Upper lobe of right lung (tissue), 1 donor: ENCODE measurements around the gene ENKUR. TPM values are rescaled to one million over a fixed set of nuclear protein-coding genes. Genes with fewer than 3 reads are reported as not detected.

Experiments used
- ATAC-seq: fragments of 200-7000 bp; cut with Tn5 transposase; one replicate; pipeline ENCODE4 v1.9.1; 2020; ENCODE audit warnings: mild to moderate bottlenecking, moderate library complexity
- DNase-seq: peaks from one replicate; pipeline ENCODE4 v3.0.0-alpha.2; 2020
- H3K27ac ChIP-seq: fragments of 200-600 bp; one replicate; pipeline ENCODE4 v1.8.0; 2022
- H3K27me3 ChIP-seq: fragments of 200-600 bp; one replicate; pipeline ENCODE4 v1.8.0; 2022; ENCODE audit warnings: mild to moderate bottlenecking
- H3K36me3 ChIP-seq: fragments of 200-600 bp; one replicate; pipeline ENCODE4 v1.8.0; 2022
- H3K4me1 ChIP-seq: fragments of 200-600 bp; one replicate; pipeline ENCODE4 v1.8.0; 2022
- H3K4me3 ChIP-seq: fragments of 200-600 bp; one replicate; pipeline ENCODE4 v1.8.0; 2022; ENCODE audit warnings: mild to moderate bottlenecking
- H3K9me3 ChIP-seq: fragments of 200-600 bp; one replicate; pipeline ENCODE4 v1.8.0; 2022
- CTCF ChIP-seq: fragments of 200-600 bp; IDR thresholded peaks from one replicate; pipeline ENCODE4 v1.8.0; 2022; ENCODE audit warnings: antibody characterized with exemption
- intact Hi-C: fragments of 100-400 bp; cut with DNase I; formaldehyde crosslinking; loops from one replicate; pipeline ENCODE4 v1.11.0; 2022
- total RNA-seq: library from RNA; stranded (reverse); fragmentation: NEBNext Ultra II Directional; extraction: Animal tissue kit (Norgen Biotek cat#: 25700); gene quantifications from one replicate; pipeline ENCODE4 v1.2.1, GENCODE V29; 2021
- donor health status: DM: no; HTN: yes; CAD: no; lungs with severe emphysema.

The ENKUR gene
- total RNA-seq, 1 donor from 2014 or later = 0.49 TPM

- H3K27ac ChIP-seq = no peak overlapping the region
- no peak overlapping the region for H3K4me3 ChIP-seq
- intact Hi-C loops = no loop called here
- no peaks in the 10 kb centered on the region for H3K27me3 ChIP-seq
- H3K36me3 ChIP-seq = no peaks in the 10 kb centered on the region
- DNase-seq (no peak), ATAC-seq (no peak)
- no peak for TF ChIP-seq CTCF
- no peaks in the 10 kb centered on the region for H3K9me3 ChIP-seq
- H3K4me1 ChIP-seq = no peaks in the 10 kb centered on the region
These were observed 45.2 kb upstream of the ENKUR start for GRCh38 chr10:25061125-25061524.

GRCh38 chr10:25059990-25060389, 44.0 kb upstream of the ENKUR start:
- Histone ChIP-seq H3K27ac (no peak overlapping the region), H3K4me3 (no peak overlapping the region), H3K9me3 (no peaks in the 10 kb centered on the region), H3K4me1 (no peaks in the 10 kb centered on the region), H3K27me3 (no peaks in the 10 kb centered on the region), H3K36me3 (no peaks in the 10 kb centered on the region)
- intact Hi-C loops = no loop called here
- DNase-seq (peak; percentile 74), ATAC-seq (peak; percentile 78)
- no peak for TF ChIP-seq CTCF

- Histone ChIP-seq H3K36me3 (no peaks in the 10 kb centered on the region), H3K4me1 (no peaks in the 10 kb centered on the region), H3K9me3 (no peaks in the 10 kb centered on the region), H3K27me3 (no peaks in the 10 kb centered on the region), H3K4me3 (no peak overlapping the region), H3K27ac (no peak overlapping the region)
- no peak for ATAC-seq
- DNase-seq = no peak
- TF ChIP-seq CTCF = no peak
- intact Hi-C loops = no loop called here
These were observed 41.9 kb upstream of the ENKUR start for GRCh38 chr10:25057886-25058285.

GRCh38 chr10:25056726-25057125, 40.8 kb upstream of the ENKUR start:
- no peak overlapping the region for H3K4me3 ChIP-seq
- H3K27me3 ChIP-seq = no peaks in the 10 kb centered on the region
- H3K9me3 ChIP-seq = no peaks in the 10 kb centered on the region
- intact Hi-C loops = no loop called here
- no peak overlapping the region for H3K27ac ChIP-seq
- ATAC-seq (no peak), DNase-seq (no peak)
- no peak for TF ChIP-seq CTCF
- no peaks in the 10 kb centered on the region for H3K36me3 ChIP-seq
- H3K4me1 ChIP-seq = no peaks in the 10 kb centered on the region

- intact Hi-C loops = no loop called here
- Histone ChIP-seq H3K9me3 (no peaks in the 10 kb centered on the region), H3K4me3 (no peak overlapping the region), H3K27ac (no peak overlapping the region), H3K27me3 (no peaks in the 10 kb centered on the region), H3K4me1 (no peaks in the 10 kb centered on the region), H3K36me3 (no peaks in the 10 kb centered on the region)
- DNase-seq (no peak), ATAC-seq (no peak)
- TF ChIP-seq CTCF = no peak
These were observed 36.1 kb upstream of the ENKUR start for GRCh38 chr10:25052012-25052411.

- no peak for TF ChIP-seq CTCF
- H3K27me3 ChIP-seq = no peaks in the 10 kb centered on the region
- H3K9me3 ChIP-seq = no peaks in the 10 kb centered on the region
- H3K27ac ChIP-seq = no peak overlapping the region
- no peaks in the 10 kb centered on the region for H3K4me1 ChIP-seq
- DNase-seq = no peak
- intact Hi-C loops = no loop called here
- H3K4me3 ChIP-seq = no peak overlapping the region
- H3K36me3 ChIP-seq = no peaks in the 10 kb centered on the region
- no peak for ATAC-seq
These were observed 34.4 kb upstream of the ENKUR start for GRCh38 chr10:25050402-25050801.
